Left ventricle myocardium inferior (tissue), 1 donor: ENCODE data around the gene FUT3. TPM values are rescaled to one million over a fixed set of nuclear protein-coding genes. Genes with fewer than 3 reads are reported as not detected.
"Not testable (repeated sequence)": the region's sequence is repeated elsewhere in the genome, so short reads cannot be mapped to it uniquely, and the experiment has no call there.

Experiments used
- DNase-seq: peaks from one replicate; pipeline ENCODE4 v3.0.0-alpha.2; 2020
- H3K27ac ChIP-seq: fragments of 200-600 bp; replicated peaks from 2 replicates; pipeline ENCODE4 v1.8.0; 2021
- H3K27me3 ChIP-seq: fragments of 200-600 bp; 2 replicates; pipeline ENCODE4 v1.8.0; 2021; ENCODE audit warnings: low read depth
- H3K36me3 ChIP-seq: fragments of 200-600 bp; 2 replicates; pipeline ENCODE4 v1.8.0; 2021
- H3K4me1 ChIP-seq: fragments of 200-600 bp; 2 replicates; pipeline ENCODE4 v1.8.0; 2021
- H3K4me3 ChIP-seq: fragments of 200-600 bp; 2 replicates; pipeline ENCODE4 v1.8.0; 2021; ENCODE audit warnings: mild to moderate bottlenecking, moderate library complexity
- H3K9me3 ChIP-seq: fragments of 200-600 bp; replicated peaks from 2 replicates; pipeline ENCODE4 v1.8.0; 2021
- CTCF ChIP-seq: fragments of 200-600 bp; IDR thresholded peaks from 2 replicates; pipeline ENCODE4 v1.8.0; 2021; ENCODE audit warnings: antibody characterized with exemption, mild to moderate bottlenecking, borderline replicate concordance
- intact Hi-C: fragments of 100-400 bp; cut with micrococcal nuclease; formaldehyde crosslinking; loops from one replicate; pipeline ENCODE4 v1.11.0; 2022
- total RNA-seq: library from RNA; stranded (reverse); fragmentation: NEBNext Ultra II Directional; extraction: Animal tissue kit (Norgen Biotek cat#: 25700); gene quantifications from one replicate; pipeline ENCODE4 v1.2.1, GENCODE V29; 2021
- donor health status: DM: no; HTN: yes; CAD: no; lungs with severe emphysema.

FUT3 gene
- total RNA-seq, 1 donor from 2014 or later, result not detected

- intact Hi-C loops, result no loop called here
These were observed 6.5 kb downstream of the FUT3 start for GRCh38 chr19:5844456-5845433.

GRCh38 chr19:5843295-5843927, 7.8 kb downstream of the FUT3 start:
- peaks cover 5% of the 10 kb centered on the region for H3K27me3 ChIP-seq
- H3K4me1 ChIP-seq, result no peaks in the 10 kb centered on the region
- H3K9me3 ChIP-seq, result no peaks in the 10 kb centered on the region
- DNase-seq, result no peak
- H3K4me3 ChIP-seq, result no peak overlapping the region
- H3K36me3 ChIP-seq, result no peaks in the 10 kb centered on the region
- H3K27ac ChIP-seq, result no peak overlapping the region
- TF ChIP-seq CTCF, result no peak
- intact Hi-C loops, result no loop called here

More at GRCh38 chr19:5844456-5845433, 6.5 kb downstream of the FUT3 start:
- no peaks in the 10 kb centered on the region for H3K9me3 ChIP-seq
- H3K4me3 ChIP-seq, result no peak overlapping the region
- peaks cover 4% of the 10 kb centered on the region for H3K27me3 ChIP-seq
- no peaks in the 10 kb centered on the region for H3K36me3 ChIP-seq
- no peak for DNase-seq
- no peaks in the 10 kb centered on the region for H3K4me1 ChIP-seq
- H3K27ac ChIP-seq, result no peak overlapping the region
- no peak for TF ChIP-seq CTCF

- H3K9me3 ChIP-seq, intact Hi-C loops, H3K4me3 ChIP-seq, H3K36me3 ChIP-seq, H3K27ac ChIP-seq, H3K4me1 ChIP-seq, DNase-seq: not testable (repeated sequence)
- H3K27me3 ChIP-seq, result peaks cover 12% of the 10 kb centered on the region
These were observed 9.5 kb downstream of the FUT3 start for GRCh38 chr19:5841735-5842111.

- Histone ChIP-seq H3K27me3 (peaks cover 12% of the 10 kb centered on the region), H3K4me3 (no peak within 1 kb of the TSS), H3K4me1 (no peaks in the 10 kb centered on the region), H3K36me3 (no peaks in the 10 kb centered on the region), H3K27ac (no peak within 1 kb of the TSS), H3K9me3 (no peaks in the 10 kb centered on the region)
- no peak for DNase-seq
- intact Hi-C loops, result no loop called here
- no peak for TF ChIP-seq CTCF
These were observed 11.9 kb downstream of the FUT3 start, which contains the start of gene FUT6 for GRCh38 chr19:5839065-5840017. TSS of gene FUT6 (minus strand) at chr19:5839702. CDS start at chr19:5832567, 7,135 bp downstream.

- Histone ChIP-seq H3K9me3 (no peaks in the 10 kb centered on the region), H3K36me3 (no peaks in the 10 kb centered on the region), H3K4me1 (no peaks in the 10 kb centered on the region), H3K4me3 (no peak overlapping the region), H3K27ac (no peak overlapping the region), H3K27me3 (peaks cover 12% of the 10 kb centered on the region)
- no peak for TF ChIP-seq CTCF
- intact Hi-C loops, result no loop called here
- no peak for DNase-seq
These were observed 12.7 kb downstream of the FUT3 start for GRCh38 chr19:5838353-5839064.
